Limb (tissue), 2 donors: ENCODE measurements around the gene ADM.

Experiments
- DNase-seq, 2 donors: peaks; one replicate each; pipeline ENCODE4 v3.0.0-alpha.2; 2016; ENCODE audit errors: extremely low spot score in 2 of 2

Gene ADM

GRCh38 chr11:10309163-10310093 is 4.6 kb downstream of the ADM start:
- DNase-seq, result no peak

DNA sequence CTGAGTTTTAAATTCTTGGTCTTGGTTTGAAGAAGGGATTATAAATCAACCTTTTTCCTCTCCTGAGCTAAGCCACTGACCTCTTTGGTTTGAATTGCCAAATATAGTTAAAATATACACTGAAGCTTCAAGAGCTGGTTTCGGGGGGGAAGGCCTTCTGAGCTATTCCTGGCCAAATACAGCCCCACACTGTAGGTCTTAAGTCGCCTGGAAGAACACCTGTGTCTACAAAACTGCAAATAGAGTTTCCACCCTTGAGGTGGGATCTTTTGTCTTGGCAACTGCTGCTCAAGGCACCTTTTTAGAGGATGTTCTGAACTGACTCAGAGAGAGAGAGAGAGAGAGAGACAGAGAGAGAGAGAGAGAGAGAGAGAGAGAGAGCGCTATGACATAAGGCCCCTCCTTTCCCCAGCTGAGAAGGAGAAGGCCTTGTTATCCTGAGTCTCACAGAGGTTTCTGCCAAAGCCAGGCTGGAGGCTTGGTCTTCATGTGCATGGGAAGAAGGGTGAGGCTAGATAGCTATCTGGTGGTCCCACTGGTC is 5.5 kb downstream of the ADM start:
- no peak for DNase-seq

DNA sequence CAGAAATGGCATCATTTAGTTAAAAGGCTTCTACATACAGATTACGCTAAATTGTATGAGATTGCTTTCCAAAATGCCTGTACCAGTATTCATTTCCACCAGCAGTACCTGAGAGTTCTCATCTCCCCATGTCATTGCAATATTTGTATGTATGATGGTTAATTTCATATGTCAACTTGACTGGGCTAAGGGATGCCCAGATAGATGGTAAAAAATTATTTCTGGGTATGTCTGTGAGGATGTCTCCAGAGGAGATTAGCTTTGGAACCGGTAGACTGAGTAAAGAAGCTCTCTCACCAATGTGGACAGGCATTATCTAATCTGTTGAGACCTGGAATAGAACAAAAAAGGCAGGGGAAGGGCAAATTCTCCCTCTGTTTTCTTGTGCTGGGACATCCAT is 6.9 kb downstream of the ADM start:
- no peak for DNase-seq

- no peak for DNase-seq
Measured at GRCh38 chr11:10314199-10315072, 9.6 kb downstream of the ADM start.

DNA sequence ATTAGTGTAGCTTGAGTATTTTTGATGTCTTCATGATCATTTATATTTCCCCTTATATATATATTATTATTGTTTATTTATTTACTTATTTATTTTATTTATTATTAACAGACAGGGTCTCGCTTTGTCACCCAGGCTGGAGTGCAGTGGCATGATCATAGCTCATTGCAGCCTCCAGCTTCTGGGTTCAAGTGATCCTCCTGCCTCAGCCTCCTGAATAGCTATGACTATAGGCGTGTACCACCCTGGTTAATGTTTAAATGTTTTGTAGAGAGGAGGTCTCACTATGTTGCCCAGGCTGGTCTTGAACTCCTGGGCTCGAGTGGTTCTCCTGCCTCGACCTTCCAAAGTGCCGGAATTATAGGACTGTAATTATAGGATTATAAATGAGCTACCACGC is 10.2 kb downstream of the ADM start:
- no peak for DNase-seq

DNA sequence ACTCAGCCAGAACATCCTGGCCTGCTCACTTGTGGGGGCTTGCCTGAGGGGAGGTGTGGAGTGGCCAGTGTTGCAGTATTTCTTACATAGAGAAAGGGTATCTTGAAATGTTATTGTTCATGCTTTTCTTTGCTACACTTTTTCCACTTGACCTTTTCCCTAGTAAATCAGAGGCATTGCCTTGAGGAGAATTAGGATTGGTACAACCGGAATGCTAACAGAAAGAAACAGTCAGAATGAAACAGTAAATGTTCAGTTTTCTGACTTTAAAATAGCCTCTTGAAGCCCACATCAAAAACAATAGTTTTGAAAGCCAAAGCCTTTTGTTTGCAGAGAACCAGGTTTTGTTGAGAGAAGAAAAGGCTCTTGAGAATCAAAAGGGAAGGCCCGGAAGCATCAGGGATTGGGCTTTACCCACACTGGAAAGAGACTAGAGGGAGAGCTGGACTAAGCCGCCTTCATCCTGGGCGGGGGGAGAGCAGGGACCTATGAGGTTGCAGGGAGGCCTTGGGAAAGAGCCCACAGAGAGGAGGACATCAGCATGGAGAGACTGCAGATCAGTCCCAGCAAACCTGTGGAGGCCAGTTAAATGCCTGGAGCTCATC is 12.4 kb downstream of the ADM start:
- DNase-seq, result no peak

DNA sequence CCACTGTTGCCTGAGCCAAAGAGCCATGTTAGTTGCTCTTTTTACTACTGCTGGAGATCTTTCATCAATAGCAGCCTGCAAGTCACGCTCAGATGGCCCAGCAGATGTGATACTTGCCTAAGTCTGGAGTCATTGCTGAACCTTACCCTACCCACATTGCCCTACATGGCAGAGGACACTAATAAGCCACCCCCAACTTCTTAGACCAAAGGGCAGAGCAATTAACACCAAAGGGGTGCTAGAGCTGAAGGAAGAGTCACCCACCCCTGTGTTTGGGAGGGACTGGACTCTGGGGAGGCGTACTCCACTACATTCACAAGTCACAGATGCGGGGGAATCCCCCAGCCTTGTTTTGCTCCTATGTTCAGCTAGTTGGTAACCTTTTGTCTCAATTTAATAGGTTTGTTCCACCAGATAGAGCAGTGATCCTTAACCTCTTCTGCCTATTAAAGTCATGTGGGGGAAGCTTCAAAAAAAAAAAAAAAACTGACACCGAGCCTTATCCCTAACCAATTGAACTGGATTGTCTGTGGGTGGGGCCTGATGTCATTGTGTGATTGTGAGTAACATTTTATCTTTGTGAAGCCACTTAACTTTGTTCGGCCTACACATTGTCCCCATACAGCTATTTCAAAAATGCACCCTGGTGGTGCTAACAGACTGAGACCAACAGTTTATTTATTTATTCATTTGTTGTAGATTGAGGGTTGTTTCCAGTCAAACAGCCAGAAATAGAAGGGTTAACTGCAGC is 13.1 kb downstream of the ADM start:
- DNase-seq, result no peak

DNA sequence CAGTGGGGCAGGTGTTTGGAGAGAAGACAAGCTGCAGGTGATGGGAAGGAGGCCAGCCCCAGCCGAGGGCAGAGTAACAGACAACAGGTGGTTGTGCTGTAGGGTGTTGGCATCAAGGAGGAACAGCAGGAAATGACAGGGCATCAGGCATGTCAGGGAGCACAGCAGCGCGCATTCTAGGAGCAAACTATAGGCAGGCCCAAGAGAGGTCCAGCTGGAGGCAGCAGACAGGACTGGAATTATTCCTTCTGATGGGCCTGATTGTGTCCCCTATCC is 13.6 kb downstream of the ADM start:
- DNase-seq, result no peak

DNA sequence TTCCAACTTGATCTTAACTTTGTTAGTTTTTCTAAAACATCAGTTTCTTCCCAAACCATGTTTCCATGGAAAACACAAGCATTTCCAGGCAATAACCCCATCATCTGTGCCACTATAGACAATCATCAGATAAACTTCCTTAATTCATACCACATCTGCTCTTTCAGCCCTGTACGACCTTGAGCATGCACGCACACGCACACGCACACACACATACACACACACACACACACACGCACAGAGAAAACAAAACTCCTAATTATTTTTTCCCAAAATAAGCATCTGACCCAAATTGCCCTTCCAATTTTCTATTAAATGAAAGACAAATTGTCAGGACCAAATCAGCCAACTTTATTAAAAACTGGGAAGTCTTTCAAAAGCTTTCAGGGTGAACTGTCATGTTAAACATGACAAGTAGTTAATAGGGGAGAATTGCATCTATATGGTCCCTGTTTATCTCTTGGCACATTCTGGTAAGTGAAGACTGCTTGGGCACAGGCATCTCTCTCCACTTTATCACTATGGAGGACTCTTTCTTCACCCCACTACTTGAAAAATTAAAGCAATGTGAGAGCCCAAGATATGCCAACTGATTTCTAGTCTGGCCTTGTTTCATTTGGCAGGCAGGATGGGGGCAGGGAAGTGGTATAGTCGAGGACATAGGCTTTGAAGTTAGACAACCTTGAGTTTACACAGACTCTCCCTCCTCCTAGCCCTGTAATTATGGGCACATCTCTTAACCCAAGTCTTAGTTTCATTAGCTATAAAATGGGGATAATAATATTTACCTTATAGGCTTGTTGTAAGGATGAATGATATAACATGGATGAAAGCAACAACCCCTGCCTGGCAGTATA is 15.1 kb downstream of the ADM start:
- no peak for DNase-seq

DNA sequence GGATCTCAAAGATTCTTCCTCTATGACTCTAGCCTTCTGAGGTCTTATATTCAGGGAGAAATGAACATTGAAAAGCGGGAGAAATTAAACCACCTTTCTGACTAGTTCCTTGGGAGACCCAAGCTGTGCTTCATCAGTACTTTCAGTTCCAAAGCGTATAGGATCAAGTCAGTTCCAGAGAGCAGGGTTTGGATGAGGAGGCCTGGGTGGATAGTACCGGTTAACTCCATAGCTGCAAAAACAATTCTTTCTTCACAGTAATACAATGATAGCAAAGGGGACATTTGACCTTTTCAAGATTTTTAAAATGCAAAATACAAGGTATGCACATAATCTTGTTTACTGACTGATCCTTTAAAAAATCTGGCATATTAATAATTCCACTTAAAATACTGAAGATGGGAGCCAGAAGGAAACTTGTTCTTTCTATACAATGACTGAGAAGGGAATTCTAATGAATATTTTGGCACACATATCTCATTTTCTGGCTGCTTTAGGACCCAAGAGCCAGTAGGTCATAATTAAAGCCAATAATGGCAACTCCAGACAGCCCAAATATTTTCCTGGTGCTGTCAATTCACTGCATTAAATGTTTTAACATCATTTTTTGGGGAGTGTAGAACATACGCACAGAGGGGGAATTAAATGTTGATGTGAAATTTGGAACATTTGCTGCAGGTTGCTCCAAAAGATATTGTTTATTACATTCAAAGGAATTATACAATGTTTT is 16.0 kb downstream of the ADM start:
- DNase-seq, result no peak

DNA sequence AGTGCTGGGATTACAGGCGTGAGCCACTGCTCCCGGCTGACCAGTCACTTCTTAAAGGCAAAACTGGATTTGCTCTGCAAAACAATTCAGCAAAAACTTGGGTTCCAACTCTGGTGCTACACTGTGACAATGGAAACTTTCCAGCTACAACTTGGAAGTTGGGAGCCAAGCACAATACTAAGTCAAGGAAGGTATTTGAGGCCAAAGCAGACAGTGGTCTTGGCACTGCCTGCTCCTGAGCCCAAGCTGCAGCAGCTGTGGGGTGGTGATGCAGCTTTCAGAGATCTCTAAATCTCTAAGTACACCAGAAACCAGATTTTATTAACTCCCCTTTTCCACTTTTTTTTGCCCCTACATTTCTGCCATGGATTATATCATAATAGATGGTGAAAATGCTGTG is 17.5 kb downstream of the ADM start:
- DNase-seq, result no peak

DNA sequence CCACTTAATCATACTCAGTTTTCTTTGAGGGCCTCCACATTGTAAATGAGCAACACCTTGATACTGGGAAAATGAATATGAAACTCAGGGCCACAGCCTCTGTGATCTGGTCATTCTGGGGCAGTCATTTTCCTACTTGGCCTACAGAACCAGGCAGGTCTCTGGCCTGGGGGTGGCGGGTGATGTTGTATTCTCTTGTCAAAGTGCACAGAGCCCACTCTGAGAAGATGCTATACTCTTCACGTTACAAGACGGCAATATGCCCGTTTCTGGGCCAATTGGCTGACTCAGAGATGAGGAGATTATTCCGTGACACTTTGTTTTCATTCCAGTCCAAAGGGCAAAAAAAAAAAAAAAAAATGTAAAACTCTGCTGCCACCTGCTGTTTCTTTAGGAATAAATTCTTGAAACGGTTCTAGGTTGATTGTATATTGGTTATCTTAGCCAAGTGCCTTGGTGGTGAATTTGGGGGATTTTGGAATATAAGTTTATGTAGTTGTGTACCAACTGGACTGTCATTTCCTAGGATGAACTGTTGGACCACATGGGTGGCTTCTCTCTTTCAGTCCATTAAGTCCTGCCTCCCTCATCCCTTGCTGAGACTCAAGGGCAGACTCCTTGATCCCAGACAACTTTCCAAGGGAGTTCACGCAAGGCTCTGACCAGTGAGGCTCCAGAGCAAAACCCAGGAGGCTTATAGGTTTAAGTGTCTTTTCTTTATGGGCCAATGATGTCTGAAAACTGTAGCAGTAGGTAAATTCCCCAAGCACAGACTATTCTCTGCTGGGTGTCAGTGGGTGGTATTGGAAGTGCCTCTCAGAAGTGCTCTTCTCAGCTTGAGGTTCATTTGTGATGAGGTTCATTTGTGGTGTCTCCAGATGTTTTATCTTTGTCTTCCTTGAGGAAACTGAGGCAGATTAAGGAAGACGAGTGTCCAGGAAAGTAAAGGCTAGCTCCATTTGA is 18.2 kb downstream of the ADM start:
- DNase-seq, result peak; percentile 67 to 78

DNA sequence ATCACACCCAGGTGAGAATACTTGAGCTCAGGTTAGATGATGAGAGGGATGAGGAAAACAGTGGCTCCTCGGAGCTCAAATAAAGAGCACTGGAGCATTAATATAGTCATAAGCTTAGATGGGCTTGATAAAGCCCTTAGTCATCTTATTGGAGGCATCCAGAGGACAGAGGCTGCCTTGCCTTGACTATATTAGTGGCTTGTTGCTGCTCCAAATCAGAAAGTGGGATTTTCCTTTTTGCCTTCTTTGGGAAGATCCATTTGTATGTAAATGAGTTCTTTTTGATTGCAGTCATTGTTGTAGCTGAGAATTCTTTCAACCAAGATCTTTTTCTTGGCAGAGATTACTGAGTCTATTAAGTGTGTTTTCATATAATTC is 18.9 kb downstream of the ADM start:
- DNase-seq, result no peak

DNA sequence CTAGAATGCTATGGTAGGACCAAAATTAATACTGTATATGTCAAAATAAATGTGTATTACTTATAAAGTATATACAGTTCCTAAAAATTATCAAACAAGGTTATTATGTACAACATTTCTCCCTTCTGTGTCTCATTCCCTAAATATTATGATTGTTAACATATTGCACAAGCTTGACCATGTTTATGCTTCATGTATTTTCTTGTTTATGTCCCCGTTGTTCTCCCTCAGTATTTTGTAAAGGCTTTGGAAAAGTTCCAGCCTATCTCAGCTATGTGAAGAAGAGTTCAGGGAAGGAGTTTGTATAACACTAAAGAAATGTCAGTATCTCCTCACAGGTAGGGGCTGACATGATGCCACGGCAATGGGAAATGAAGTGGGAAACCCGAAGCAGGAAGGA is 19.6 kb downstream of the ADM start:
- no peak for DNase-seq

- DNase-seq, result no peak
Measured at GRCh38 chr11:10325277-10326011, 20.6 kb downstream of the ADM start.

DNA sequence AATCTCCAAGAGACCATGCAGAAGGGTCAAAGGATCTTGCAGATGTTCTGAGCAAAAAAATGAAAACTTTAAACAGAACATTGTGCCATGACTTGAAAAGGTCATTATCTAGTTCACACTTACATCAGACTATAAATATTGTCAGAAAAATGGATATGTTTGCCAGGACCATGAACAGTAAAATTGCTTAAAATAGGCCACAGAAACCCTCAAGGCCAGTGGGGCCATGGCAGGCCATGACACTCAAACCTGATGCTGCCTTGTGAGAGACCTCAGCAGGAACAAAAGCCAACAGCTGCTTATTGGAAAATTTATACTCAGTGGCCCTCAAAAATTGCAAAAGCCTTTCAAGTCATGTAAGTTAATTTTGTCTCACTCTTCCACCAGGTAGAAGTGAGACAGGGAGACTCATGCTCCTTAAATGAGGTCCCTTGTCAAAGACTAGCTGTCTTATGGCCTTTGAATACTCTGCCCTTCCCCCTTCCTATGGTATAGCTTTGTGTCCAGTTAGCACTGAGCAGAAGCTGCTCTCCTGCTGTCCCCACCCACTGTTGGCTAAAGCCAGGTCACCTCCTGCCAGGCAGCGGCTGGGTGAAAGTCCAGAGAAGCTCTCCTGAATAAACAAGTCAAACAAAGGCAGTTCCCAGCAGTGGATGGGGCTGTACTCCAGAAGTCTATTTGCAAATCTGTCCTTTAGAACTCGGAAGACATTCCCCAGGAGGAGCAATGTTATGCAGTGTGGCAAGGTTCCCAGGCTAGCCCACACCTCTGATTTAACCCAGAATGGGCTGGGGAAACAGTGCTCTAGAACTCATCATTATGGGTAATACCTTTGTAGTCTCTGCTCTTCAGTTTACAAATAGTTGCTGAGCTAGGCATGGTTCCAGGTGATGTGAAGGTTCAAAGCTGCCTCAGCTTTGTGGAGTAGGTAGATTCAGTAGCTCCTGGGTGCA is 21.4 kb downstream of the ADM start:
- no peak for DNase-seq

GRCh38 chr11:10327254-10327653 is 22.4 kb downstream of the ADM start:
- no peak for DNase-seq
